Lower lobe of right lung (tissue), 2 donors: ENCODE results near the gene SLC25A43. TPM values are rescaled to one million over a fixed set of nuclear protein-coding genes. Genes with fewer than 3 reads are reported as not detected.
A peak's percentile ranks its signal among the peaks of the same experiment; 100 is the strongest.
"Not testable (repeated sequence)": the region's sequence is repeated elsewhere in the genome, so short reads cannot be mapped to it uniquely, and the experiment has no call there.

ENCODE experiments used
- ATAC-seq, 2 donors: fragments of 200-7000 bp; cut with Tn5 transposase; one replicate each; pipeline ENCODE4 v1.9.1; 2020 to 2022; ENCODE audit warnings: mild to moderate bottlenecking in 2 of 2, moderate library complexity in 2 of 2
- DNase-seq: peaks from one replicate; pipeline ENCODE4 v3.0.0-alpha.2; 2020
- H3K27ac ChIP-seq: fragments of 200-600 bp; one replicate; pipeline ENCODE4 v1.8.0; 2022
- H3K27me3 ChIP-seq: fragments of 200-600 bp; one replicate; pipeline ENCODE4 v1.8.0; 2022; ENCODE audit warnings: low read depth
- H3K36me3 ChIP-seq: fragments of 200-600 bp; one replicate; pipeline ENCODE4 v1.8.0; 2022; ENCODE audit warnings: mild to moderate bottlenecking
- H3K4me1 ChIP-seq: fragments of 200-600 bp; one replicate; pipeline ENCODE4 v1.8.0; 2022
- H3K4me3 ChIP-seq: fragments of 200-600 bp; one replicate; pipeline ENCODE4 v1.8.0; 2022; ENCODE audit warnings: mild to moderate bottlenecking
- H3K9me3 ChIP-seq: fragments of 200-600 bp; one replicate; pipeline ENCODE4 v1.8.0; 2022
- CTCF ChIP-seq: fragments of 200-600 bp; IDR thresholded peaks from one replicate; pipeline ENCODE4 v1.8.0; 2022; ENCODE audit warnings: antibody characterized with exemption, mild to moderate bottlenecking
- intact Hi-C: fragments of 100-400 bp; cut with DNase I; formaldehyde crosslinking; loops from one replicate; pipeline ENCODE4 v1.11.0; 2022
- total RNA-seq: library from RNA; stranded (reverse); fragmentation: NEBNext Ultra II Directional; extraction: Animal tissue kit (Norgen Biotek cat#: 25700); gene quantifications from one replicate; pipeline ENCODE4 v1.2.1, GENCODE V29; 2021
- donor health status: DM: no; HTN: yes; CAD: no; lungs with severe emphysema.

The SLC25A43 gene
- total RNA-seq, 1 donor from 2014 or later: 14.9 TPM

GRCh38 chrX:119488749-119489148 is 89.6 kb downstream of the SLC25A43 start:
- peak; percentile 63 to 68 for ATAC-seq
- H3K36me3 ChIP-seq: no peaks in the 10 kb centered on the region
- intact Hi-C loops: no loop called here
- no peak overlapping the region for H3K4me3 ChIP-seq
- TF ChIP-seq CTCF: peak; percentile 54
- no peak overlapping the region for H3K27ac ChIP-seq
- no peaks in the 10 kb centered on the region for H3K4me1 ChIP-seq
- H3K27me3 ChIP-seq: no peaks in the 10 kb centered on the region
- no peaks in the 10 kb centered on the region for H3K9me3 ChIP-seq
- peak; percentile 47 for DNase-seq

GRCh38 chrX:119489212-119490074 is 90.3 kb downstream of the SLC25A43 start:
- H3K4me1 ChIP-seq: no peaks in the 10 kb centered on the region
- DNase-seq (no peak), ATAC-seq (no peak)
- intact Hi-C loops: no loop called here
- H3K27ac ChIP-seq: no peak overlapping the region
- no peak for TF ChIP-seq CTCF
- no peaks in the 10 kb centered on the region for H3K27me3 ChIP-seq
- no peaks in the 10 kb centered on the region for H3K9me3 ChIP-seq
- no peak overlapping the region for H3K4me3 ChIP-seq
- no peaks in the 10 kb centered on the region for H3K36me3 ChIP-seq

GRCh38 chrX:119492463-119492862 is 93.3 kb downstream of the SLC25A43 start:
- no peak overlapping the region for H3K4me3 ChIP-seq
- intact Hi-C loops: no loop called here
- no peak for TF ChIP-seq CTCF
- H3K9me3 ChIP-seq: no peaks in the 10 kb centered on the region
- ATAC-seq (no peak), DNase-seq (no peak)
- no peak overlapping the region for H3K27ac ChIP-seq
- H3K4me1 ChIP-seq: no peaks in the 10 kb centered on the region
- H3K36me3 ChIP-seq: no peaks in the 10 kb centered on the region
- no peaks in the 10 kb centered on the region for H3K27me3 ChIP-seq

- H3K9me3 ChIP-seq, H3K4me3 ChIP-seq, H3K4me1 ChIP-seq, H3K36me3 ChIP-seq, intact Hi-C loops, H3K27me3 ChIP-seq: not testable (repeated sequence)
- peak; percentile 62 for DNase-seq
- ATAC-seq: peak in 1 of 2 donors; percentile 28
- peak overlapping the region; percentile 53 for H3K27ac ChIP-seq
These were observed 94.8 kb downstream of the SLC25A43 start for GRCh38 chrX:119493851-119494495.

- H3K4me1 ChIP-seq: no peaks in the 10 kb centered on the region
- H3K4me3 ChIP-seq: no peak overlapping the region
- H3K27me3 ChIP-seq: no peaks in the 10 kb centered on the region
- peak overlapping the region; percentile 58 for H3K27ac ChIP-seq
- no peak for TF ChIP-seq CTCF
- H3K9me3 ChIP-seq: no peaks in the 10 kb centered on the region
- DNase-seq: no peak
- H3K36me3 ChIP-seq: no peaks in the 10 kb centered on the region
- intact Hi-C loops: no loop called here
- peak; percentile 72 to 78 for ATAC-seq
These were observed 96.9 kb downstream of the SLC25A43 start for GRCh38 chrX:119495734-119496726.
